Dendritic cell treated with granulocyte-macrophage colony-stimulating factor and Interleukin-4, amounts not matched to agents 40 ng/mL and 50 ng/mL, for 4 days (primary cell): Measurements from ENCODE around the gene GPER1.

Experiments used
- H3K27ac Mint-ChIP-seq: one replicate; pipeline ENCODE4 v1.8.0; 2022; ENCODE audit warnings: mild to moderate bottlenecking, mixed read lengths
- H3K27me3 Mint-ChIP-seq: one replicate; pipeline ENCODE4 v1.8.0; 2022; ENCODE audit warnings: mild to moderate bottlenecking, mixed read lengths
- H3K36me3 Mint-ChIP-seq: one replicate; pipeline ENCODE4 v1.8.0; 2022; ENCODE audit warnings: low read depth, mixed read lengths
- H3K4me1 Mint-ChIP-seq: one replicate; pipeline ENCODE4 v1.8.0; 2022; ENCODE audit warnings: low read depth, mixed read lengths
- H3K4me3 Mint-ChIP-seq: one replicate; pipeline ENCODE4 v1.8.0; 2022; ENCODE audit warnings: mild to moderate bottlenecking, moderate library complexity, mixed read lengths
- H3K9me3 Mint-ChIP-seq: one replicate; pipeline ENCODE4 v1.8.0; 2022; ENCODE audit warnings: mixed read lengths
- intact Hi-C: fragments of 100-400 bp; cut with micrococcal nuclease; formaldehyde crosslinking; loops from one replicate; pipeline ENCODE4 v1.15.0; 2022

The GPER1 gene

GRCh38 chr7:1093916-1094508 is 6.1 kb downstream of the GPER1 start:
- Mint-ChIP-seq H3K4me3 (no peak overlapping the region), H3K4me1 (peaks cover 16% of the 10 kb centered on the region), H3K27ac (no peak overlapping the region), H3K27me3 (no peaks in the 10 kb centered on the region), H3K36me3 (no peaks in the 10 kb centered on the region), H3K9me3 (no peaks in the 10 kb centered on the region)
- intact Hi-C loops, result no loop called here

GRCh38 chr7:1094870-1095269 is 7.0 kb downstream of the GPER1 start:
- Mint-ChIP-seq H3K9me3 (no peaks in the 10 kb centered on the region), H3K4me3 (no peak overlapping the region), H3K27me3 (no peaks in the 10 kb centered on the region), H3K27ac (no peak overlapping the region), H3K36me3 (no peaks in the 10 kb centered on the region), H3K4me1 (peaks cover 16% of the 10 kb centered on the region)
- intact Hi-C loops, result no loop called here

GRCh38 chr7:1095621-1096155 is 7.8 kb downstream of the GPER1 start:
- Mint-ChIP-seq H3K27me3 (no peaks in the 10 kb centered on the region), H3K9me3 (no peaks in the 10 kb centered on the region), H3K27ac (no peak overlapping the region), H3K36me3 (no peaks in the 10 kb centered on the region), H3K4me3 (no peak overlapping the region), H3K4me1 (peaks cover 15% of the 10 kb centered on the region)
- intact Hi-C loops, result no loop called here

GRCh38 chr7:1096156-1097119 is 8.5 kb downstream of the GPER1 start:
- Mint-ChIP-seq H3K4me1 (peaks cover 7% of the 10 kb centered on the region), H3K4me3 (no peak overlapping the region), H3K27me3 (no peaks in the 10 kb centered on the region), H3K27ac (no peak overlapping the region), H3K36me3 (no peaks in the 10 kb centered on the region), H3K9me3 (no peaks in the 10 kb centered on the region)
- intact Hi-C loops, result no loop called here

- Mint-ChIP-seq H3K36me3 (no peaks in the 10 kb centered on the region), H3K27me3 (no peaks in the 10 kb centered on the region), H3K9me3 (no peaks in the 10 kb centered on the region), H3K4me3 (no peak overlapping the region), H3K27ac (no peak overlapping the region), H3K4me1 (peaks cover under 1% of the 10 kb centered on the region)
- intact Hi-C loops, result no loop called here
Measured at GRCh38 chr7:1097120-1097504, 9.2 kb downstream of the GPER1 start.

- intact Hi-C loops, result no loop called here
- Mint-ChIP-seq H3K4me3 (no peak overlapping the region), H3K9me3 (no peaks in the 10 kb centered on the region), H3K27ac (no peak overlapping the region), H3K4me1 (no peaks in the 10 kb centered on the region), H3K27me3 (no peaks in the 10 kb centered on the region), H3K36me3 (no peaks in the 10 kb centered on the region)
Measured at GRCh38 chr7:1098243-1099153, 10.6 kb downstream of the GPER1 start.

- H3K27ac Mint-ChIP-seq, result no peak overlapping the region
- H3K4me1 Mint-ChIP-seq, result no peaks in the 10 kb centered on the region
- H3K4me3 Mint-ChIP-seq, result no peak overlapping the region
- intact Hi-C loops, result no loop called here
- H3K9me3 Mint-ChIP-seq, result no peaks in the 10 kb centered on the region
- H3K36me3 Mint-ChIP-seq, result no peaks in the 10 kb centered on the region
- H3K27me3 Mint-ChIP-seq, result no peaks in the 10 kb centered on the region
Measured at GRCh38 chr7:1099154-1099542, 11.2 kb downstream of the GPER1 start.

- no peaks in the 10 kb centered on the region for H3K9me3 Mint-ChIP-seq
- H3K27me3 Mint-ChIP-seq, result no peaks in the 10 kb centered on the region
- no peaks in the 10 kb centered on the region for H3K36me3 Mint-ChIP-seq
- intact Hi-C loops, result no loop called here
- H3K27ac Mint-ChIP-seq, result no peak overlapping the region
- H3K4me3 Mint-ChIP-seq, result no peak overlapping the region
- no peaks in the 10 kb centered on the region for H3K4me1 Mint-ChIP-seq
Measured at GRCh38 chr7:1099637-1100036, 11.7 kb downstream of the GPER1 start.

GRCh38 chr7:1100386-1100785 is 12.5 kb downstream of the GPER1 start:
- H3K27ac Mint-ChIP-seq, result no peak overlapping the region
- H3K36me3 Mint-ChIP-seq, result no peaks in the 10 kb centered on the region
- intact Hi-C loops, result no loop called here
- H3K9me3 Mint-ChIP-seq, result no peaks in the 10 kb centered on the region
- H3K4me1 Mint-ChIP-seq, result no peaks in the 10 kb centered on the region
- H3K27me3 Mint-ChIP-seq, result no peaks in the 10 kb centered on the region
- H3K4me3 Mint-ChIP-seq, result no peak overlapping the region

- Mint-ChIP-seq H3K27ac (no peak overlapping the region), H3K27me3 (no peaks in the 10 kb centered on the region), H3K9me3 (no peaks in the 10 kb centered on the region), H3K36me3 (no peaks in the 10 kb centered on the region), H3K4me1 (no peaks in the 10 kb centered on the region), H3K4me3 (no peak overlapping the region)
- intact Hi-C loops, result no loop called here
Measured at GRCh38 chr7:1100834-1101562, 13.1 kb downstream of the GPER1 start.

- Mint-ChIP-seq H3K36me3 (no peaks in the 10 kb centered on the region), H3K9me3 (no peaks in the 10 kb centered on the region), H3K4me3 (no peak overlapping the region), H3K27ac (no peak overlapping the region), H3K27me3 (no peaks in the 10 kb centered on the region), H3K4me1 (no peaks in the 10 kb centered on the region)
- intact Hi-C loops, result no loop called here
Measured at GRCh38 chr7:1101563-1102431, 13.9 kb downstream of the GPER1 start.

GRCh38 chr7:1103009-1103788 is 15.3 kb downstream of the GPER1 start:
- H3K27me3 Mint-ChIP-seq, result peaks cover 2% of the 10 kb centered on the region
- H3K4me1 Mint-ChIP-seq, result no peaks in the 10 kb centered on the region
- intact Hi-C loops, result no loop called here
- H3K36me3 Mint-ChIP-seq, result no peaks in the 10 kb centered on the region
- H3K4me3 Mint-ChIP-seq, result no peak overlapping the region
- H3K9me3 Mint-ChIP-seq, result no peaks in the 10 kb centered on the region
- no peak overlapping the region for H3K27ac Mint-ChIP-seq
